GM12878 (cell line): ENCODE results near the gene ZFP36. TPM values are rescaled to one million over a fixed set of nuclear protein-coding genes. Genes with fewer than 3 reads are reported as not detected.
A peak's percentile ranks its signal among the peaks of the same experiment; 100 is the strongest.

Source experiments
- CBX5 ChIP-seq: sonication (generic); IDR thresholded peaks from 2 replicates; pipeline ENCODE4 v1.6.1; 2016; ENCODE audit warnings: low read depth, moderate library complexity, mild to moderate bottlenecking, inconsistent platforms
- EGR1 ChIP-seq, 2 experiments: IDR thresholded peaks; 1 replicate in 1 of 2; 2 replicates in 1 of 2; pipeline ENCODE4 v1.6.1; 2011 to 2012; ENCODE audit warnings: low read depth in 2 of 2, low read length in 2 of 2, borderline replicate concordance in 1 of 2, mild to moderate bottlenecking in 1 of 2, moderate library complexity in 1 of 2
- IKZF2 ChIP-seq, 2 experiments: fragments of 450-650 bp; IDR thresholded peaks; 2 replicates each; pipeline ENCODE4 v1.6.1; 2017; ENCODE audit warnings: mild to moderate bottlenecking in 2 of 2, moderate library complexity in 2 of 2
- IRF4 ChIP-seq: IDR thresholded peaks from 2 replicates; pipeline ENCODE4 v1.6.1; 2011; ENCODE audit warnings: low read depth, low read length
- MTA3 ChIP-seq: IDR thresholded peaks from 2 replicates; pipeline ENCODE4 v1.6.1; 2012; ENCODE audit warnings: low read length, inconsistent platforms, borderline replicate concordance
- POLR2AphosphoS5 ChIP-seq: IDR thresholded peaks from 2 replicates; pipeline ENCODE4 v1.6.1; 2011; ENCODE audit warnings: mild to moderate bottlenecking, low read length, inconsistent platforms
- RB1 ChIP-seq: fragments of 450-650 bp; formaldehyde crosslinking; IDR thresholded peaks from 2 replicates; pipeline ENCODE4 v1.6.1; 2017; ENCODE audit warnings: mild to moderate bottlenecking, borderline replicate concordance
- SIN3A ChIP-seq: IDR thresholded peaks from 2 replicates; pipeline ENCODE4 v1.6.1; 2012; ENCODE audit warnings: low read depth, low read length, improper control_type of control experiment
- SMAD1 ChIP-seq: fragments of 450-650 bp; IDR thresholded peaks from 2 replicates; pipeline ENCODE4 v1.6.1; 2018; ENCODE audit warnings: mild to moderate bottlenecking, low read depth; ENCODE audit not compliant: partially characterized antibody
- SMARCA5 ChIP-seq: fragments of 450-650 bp; IDR thresholded peaks from 2 replicates; pipeline ENCODE4 v1.6.1; 2017; ENCODE audit warnings: mild to moderate bottlenecking
- STAT3 ChIP-seq: IDR thresholded peaks from 2 replicates; pipeline ENCODE4 v1.6.1; 2011; ENCODE audit warnings: low read depth, low read length, improper control_type of control experiment
- TARDBP ChIP-seq: IDR thresholded peaks from 2 replicates; pipeline ENCODE4 v1.6.1; 2016; ENCODE audit warnings: borderline replicate concordance
- TBL1XR1 ChIP-seq: IDR thresholded peaks from 2 replicates; pipeline ENCODE4 v1.6.1; 2012; ENCODE audit warnings: low read depth, low read length, improper control_type of control experiment
- YBX1 ChIP-seq: fragments of 450-650 bp; IDR thresholded peaks from 2 replicates; pipeline ENCODE4 v1.6.1; 2016; ENCODE audit warnings: antibody characterized with exemption
- ZBTB4 ChIP-seq: fragments of 450-650 bp; formaldehyde crosslinking; IDR thresholded peaks from 2 replicates; pipeline ENCODE4 v1.4.0; 2022; ENCODE audit warnings: mild to moderate bottlenecking, moderate library complexity
- polyA plus RNA-seq, 11 experiments: library from polyadenylated mRNA; depleted of rRNA in 4 of 11; unstranded in 6 of 11; stranded (reverse) in 5 of 11; fragments of >200 nt; fragmentation: Nextera tagmentation in 4 of 11; fragmentation: Illumina TruSeq in 1 of 11; extraction: Ambion mirVana in 4 of 11; extraction: Trizol in 1 of 11; gene quantifications; 1 replicate in 1 of 11; 2 replicates in 10 of 11; pipeline versions ENCODE4 v1.2.1 to v1.2.3, GENCODE V29; 2011 to 2016; ENCODE audit warnings: inconsistent platforms in 2 of 11, missing spikeins in 2 of 11, low read depth in 1 of 11
- total RNA-seq, 4 experiments: library from RNA; depleted of rRNA in 3 of 4; stranded (reverse); fragments of >200 nt in 3 of 4; fragmentation: Illumina TruSeq in 1 of 4; extraction: Trizol in 1 of 4; gene quantifications; 2 replicates each; pipeline versions ENCODE4 v1.2.1 to v1.2.3, GENCODE V29; 2013 to 2021
- TF ChIP-seq, protein P1 (sequence below): fragments of 450-650 bp; formaldehyde crosslinking; IDR thresholded peaks from 2 replicates; pipeline ENCODE4 v1.5.0; 2022; ENCODE audit warnings: mild to moderate bottlenecking, missing genetic modification characterization
- TF ChIP-seq, protein P2 (sequence below): fragments of 450-650 bp; IDR thresholded peaks from 2 replicates; pipeline ENCODE4 v1.6.1; 2017; ENCODE audit warnings: mild to moderate bottlenecking, low read depth, inconsistent platforms; ENCODE audit not compliant: poor library complexity, severe bottlenecking
- TF ChIP-seq, protein P3 (sequence below): IDR thresholded peaks from 2 replicates; pipeline ENCODE4 v1.6.1; 2012; ENCODE audit warnings: mild to moderate bottlenecking, low read depth, low read length

Gene ZFP36
- total and polyA plus RNA-seq, 10 of the 15 experiments (the other 5 are each of a cell fraction or from before 2014, with no cell fraction given) = 5.3 to 55.0 (median 18.1) TPM

DNA sequence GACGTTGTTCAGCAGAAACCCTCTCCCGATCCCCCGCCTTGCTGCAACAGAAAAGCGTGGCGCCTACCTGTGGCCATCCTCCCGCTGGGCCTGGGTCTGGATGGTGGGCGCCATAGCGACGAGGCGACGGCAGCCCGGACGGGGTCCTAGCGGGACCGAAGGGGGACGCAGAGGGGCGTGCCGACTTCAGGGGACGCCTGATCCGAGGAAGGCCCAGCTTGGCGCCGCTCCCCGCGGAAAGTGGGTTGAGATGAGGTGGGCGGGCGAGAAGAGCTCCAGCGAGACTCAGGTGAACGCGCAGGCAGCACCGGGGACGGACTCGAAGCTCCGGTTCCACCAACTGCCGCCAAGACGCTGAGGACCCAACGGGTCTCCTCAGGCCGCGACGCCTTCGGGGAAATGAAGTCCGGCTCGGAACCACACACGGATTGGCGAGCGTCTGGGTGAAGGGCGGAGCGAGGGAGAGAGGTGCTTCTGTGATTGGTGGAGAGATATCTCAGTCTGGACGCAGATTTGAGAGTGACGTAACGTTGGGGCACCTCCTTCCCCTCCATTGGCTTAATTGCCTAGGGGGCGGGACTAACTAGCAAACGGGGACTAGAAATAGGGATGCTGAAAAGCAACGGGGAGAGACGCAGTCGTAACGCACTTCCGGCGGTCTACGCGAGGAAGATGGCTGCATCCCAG lies 15.8 kb upstream of the ZFP36 start, which contains the start of the genes MED29 and PAF1 (continued):
- TF ChIP-seq ZBTB4 (CRISPR knock-in tag) (no peak), IKZF2 (IDR thresholded peaks at IDR 0.05) (no peak; a peak in 1 of 4 replicates), CBX5 (no peak), TBL1XR1 (no peak), TARDBP (no peak; the same call in 1 of the 2 replicates), POLR2AphosphoS5 (peak; percentile 98), SIN3A (peak; percentile 57), STAT3 (no peak), IRF4 (no peak), MTA3 (no peak), YBX1 (no peak), SMAD1 (no peak), SMARCA5 (peak; percentile 79; the same call in 1 of the 2 replicates), RB1 (peak; percentile 97; the same call in 1 of the 2 replicates), EGR1 (IDR thresholded peaks at IDR 0.05; ENCODE audit: borderline replicate concordance in 1 of 2, low read depth in 2 of 2, low read length in 2 of 2) (no peak)
- TF ChIP-seq, protein P1, sequence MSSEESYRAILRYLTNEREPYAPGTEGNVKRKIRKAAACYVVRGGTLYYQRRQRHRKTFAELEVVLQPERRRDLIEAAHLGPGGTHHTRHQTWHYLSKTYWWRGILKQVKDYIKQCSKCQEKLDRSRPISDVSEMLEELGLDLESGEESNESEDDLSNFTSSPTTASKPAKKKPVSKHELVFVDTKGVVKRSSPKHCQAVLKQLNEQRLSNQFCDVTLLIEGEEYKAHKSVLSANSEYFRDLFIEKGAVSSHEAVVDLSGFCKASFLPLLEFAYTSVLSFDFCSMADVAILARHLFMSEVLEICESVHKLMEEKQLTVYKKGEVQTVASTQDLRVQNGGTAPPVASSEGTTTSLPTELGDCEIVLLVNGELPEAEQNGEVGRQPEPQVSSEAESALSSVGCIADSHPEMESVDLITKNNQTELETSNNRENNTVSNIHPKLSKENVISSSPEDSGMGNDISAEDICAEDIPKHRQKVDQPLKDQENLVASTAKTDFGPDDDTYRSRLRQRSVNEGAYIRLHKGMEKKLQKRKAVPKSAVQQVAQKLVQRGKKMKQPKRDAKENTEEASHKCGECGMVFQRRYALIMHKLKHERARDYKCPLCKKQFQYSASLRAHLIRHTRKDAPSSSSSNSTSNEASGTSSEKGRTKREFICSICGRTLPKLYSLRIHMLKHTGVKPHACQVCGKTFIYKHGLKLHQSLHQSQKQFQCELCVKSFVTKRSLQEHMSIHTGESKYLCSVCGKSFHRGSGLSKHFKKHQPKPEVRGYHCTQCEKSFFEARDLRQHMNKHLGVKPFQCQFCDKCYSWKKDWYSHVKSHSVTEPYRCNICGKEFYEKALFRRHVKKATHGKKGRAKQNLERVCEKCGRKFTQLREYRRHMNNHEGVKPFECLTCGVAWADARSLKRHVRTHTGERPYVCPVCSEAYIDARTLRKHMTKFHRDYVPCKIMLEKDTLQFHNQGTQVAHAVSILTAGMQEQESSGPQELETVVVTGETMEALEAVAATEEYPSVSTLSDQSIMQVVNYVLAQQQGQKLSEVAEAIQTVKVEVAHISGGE (CRISPR knock-in tag) = no peak
- TF ChIP-seq, protein P2, sequence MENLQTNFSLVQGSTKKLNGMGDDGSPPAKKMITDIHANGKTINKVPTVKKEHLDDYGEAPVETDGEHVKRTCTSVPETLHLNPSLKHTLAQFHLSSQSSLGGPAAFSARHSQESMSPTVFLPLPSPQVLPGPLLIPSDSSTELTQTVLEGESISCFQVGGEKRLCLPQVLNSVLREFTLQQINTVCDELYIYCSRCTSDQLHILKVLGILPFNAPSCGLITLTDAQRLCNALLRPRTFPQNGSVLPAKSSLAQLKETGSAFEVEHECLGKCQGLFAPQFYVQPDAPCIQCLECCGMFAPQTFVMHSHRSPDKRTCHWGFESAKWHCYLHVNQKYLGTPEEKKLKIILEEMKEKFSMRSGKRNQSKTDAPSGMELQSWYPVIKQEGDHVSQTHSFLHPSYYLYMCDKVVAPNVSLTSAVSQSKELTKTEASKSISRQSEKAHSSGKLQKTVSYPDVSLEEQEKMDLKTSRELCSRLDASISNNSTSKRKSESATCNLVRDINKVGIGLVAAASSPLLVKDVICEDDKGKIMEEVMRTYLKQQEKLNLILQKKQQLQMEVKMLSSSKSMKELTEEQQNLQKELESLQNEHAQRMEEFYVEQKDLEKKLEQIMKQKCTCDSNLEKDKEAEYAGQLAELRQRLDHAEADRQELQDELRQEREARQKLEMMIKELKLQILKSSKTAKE = peak; percentile 58
- TF ChIP-seq, protein P3, sequence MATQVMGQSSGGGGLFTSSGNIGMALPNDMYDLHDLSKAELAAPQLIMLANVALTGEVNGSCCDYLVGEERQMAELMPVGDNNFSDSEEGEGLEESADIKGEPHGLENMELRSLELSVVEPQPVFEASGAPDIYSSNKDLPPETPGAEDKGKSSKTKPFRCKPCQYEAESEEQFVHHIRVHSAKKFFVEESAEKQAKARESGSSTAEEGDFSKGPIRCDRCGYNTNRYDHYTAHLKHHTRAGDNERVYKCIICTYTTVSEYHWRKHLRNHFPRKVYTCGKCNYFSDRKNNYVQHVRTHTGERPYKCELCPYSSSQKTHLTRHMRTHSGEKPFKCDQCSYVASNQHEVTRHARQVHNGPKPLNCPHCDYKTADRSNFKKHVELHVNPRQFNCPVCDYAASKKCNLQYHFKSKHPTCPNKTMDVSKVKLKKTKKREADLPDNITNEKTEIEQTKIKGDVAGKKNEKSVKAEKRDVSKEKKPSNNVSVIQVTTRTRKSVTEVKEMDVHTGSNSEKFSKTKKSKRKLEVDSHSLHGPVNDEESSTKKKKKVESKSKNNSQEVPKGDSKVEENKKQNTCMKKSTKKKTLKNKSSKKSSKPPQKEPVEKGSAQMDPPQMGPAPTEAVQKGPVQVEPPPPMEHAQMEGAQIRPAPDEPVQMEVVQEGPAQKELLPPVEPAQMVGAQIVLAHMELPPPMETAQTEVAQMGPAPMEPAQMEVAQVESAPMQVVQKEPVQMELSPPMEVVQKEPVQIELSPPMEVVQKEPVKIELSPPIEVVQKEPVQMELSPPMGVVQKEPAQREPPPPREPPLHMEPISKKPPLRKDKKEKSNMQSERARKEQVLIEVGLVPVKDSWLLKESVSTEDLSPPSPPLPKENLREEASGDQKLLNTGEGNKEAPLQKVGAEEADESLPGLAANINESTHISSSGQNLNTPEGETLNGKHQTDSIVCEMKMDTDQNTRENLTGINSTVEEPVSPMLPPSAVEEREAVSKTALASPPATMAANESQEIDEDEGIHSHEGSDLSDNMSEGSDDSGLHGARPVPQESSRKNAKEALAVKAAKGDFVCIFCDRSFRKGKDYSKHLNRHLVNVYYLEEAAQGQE = no peak
